ENCODE data around the gene ARL3. TPM values are rescaled to one million over a fixed set of nuclear protein-coding genes. Genes with fewer than 3 reads are reported as not detected.

Gene ARL3, protein sequence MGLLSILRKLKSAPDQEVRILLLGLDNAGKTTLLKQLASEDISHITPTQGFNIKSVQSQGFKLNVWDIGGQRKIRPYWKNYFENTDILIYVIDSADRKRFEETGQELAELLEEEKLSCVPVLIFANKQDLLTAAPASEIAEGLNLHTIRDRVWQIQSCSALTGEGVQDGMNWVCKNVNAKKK
- 1 to 10 TPM; 5.3 to 6.2 TPM for total RNA-seq

DNA sequence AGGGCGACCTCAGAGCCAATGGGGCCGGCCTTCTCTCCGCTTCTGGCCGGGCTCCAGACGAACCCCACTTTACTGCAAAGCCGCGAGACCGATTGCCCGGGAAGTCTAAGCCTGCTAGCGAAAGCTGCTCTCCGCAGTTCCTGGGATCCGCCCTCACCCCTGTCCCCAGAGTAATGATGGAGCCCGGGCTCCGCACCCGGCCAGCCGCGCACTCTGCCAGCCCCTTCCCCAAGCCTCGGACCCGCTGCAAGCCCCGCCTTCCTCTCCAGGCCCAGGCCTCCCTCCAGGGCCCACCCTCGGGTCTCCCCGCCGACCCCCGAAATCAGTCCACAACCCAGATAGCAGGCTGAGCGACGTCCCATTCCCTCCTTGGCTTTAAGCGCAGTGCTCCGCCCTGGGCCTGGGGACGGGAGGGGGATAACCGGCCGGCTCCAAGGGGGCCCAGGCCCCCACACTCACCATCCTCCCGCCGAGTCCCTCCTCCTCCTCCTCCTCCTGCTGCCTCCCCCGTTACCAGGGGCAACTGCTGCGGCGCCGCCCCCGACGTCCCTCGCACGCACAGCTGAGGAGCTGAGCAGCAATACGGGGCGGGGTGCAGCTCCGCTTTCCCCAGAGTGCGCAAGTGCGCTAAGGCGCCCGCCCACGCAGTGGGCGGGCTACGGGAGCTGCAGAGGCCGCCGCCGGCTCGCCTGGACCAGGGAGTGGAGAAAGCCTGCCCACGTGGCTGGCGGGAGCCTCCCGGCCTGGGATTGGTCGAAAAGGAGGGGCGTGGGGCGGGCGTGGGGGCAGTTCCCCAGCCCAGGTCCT lies at the start of gene ARL3:
TSS of gene ARL3 (minus strand) at position 584 of the 807 bp plus-strand sequence. CDS start at position 462, 122 bp downstream.
- DNase-seq (peak; percentile 99), ATAC-seq (peak; percentile 90)
- CTCF ChIA-PET: interaction anchor here (0.7 to 3.7 kb wide), 30 partner anchors 8 to 211 kb away, joined by 3 to 20 read pairs (median 4); partner anchors contain the start of gene TRIM8
- H3K4me1 Mint-ChIP-seq (ENCODE audit: low read depth): peaks cover 56% of the 10 kb centered on the region
- peak within 1 kb of the TSS; percentile 82 for H3K4me3 Mint-ChIP-seq
- intact Hi-C loops (cut with micrococcal nuclease): loop anchor here (5.0 kb wide), 2 partner anchors 37 to 67 kb away; no protein-coding TSS in a partner anchor
- TF ChIP-seq, protein P1, sequence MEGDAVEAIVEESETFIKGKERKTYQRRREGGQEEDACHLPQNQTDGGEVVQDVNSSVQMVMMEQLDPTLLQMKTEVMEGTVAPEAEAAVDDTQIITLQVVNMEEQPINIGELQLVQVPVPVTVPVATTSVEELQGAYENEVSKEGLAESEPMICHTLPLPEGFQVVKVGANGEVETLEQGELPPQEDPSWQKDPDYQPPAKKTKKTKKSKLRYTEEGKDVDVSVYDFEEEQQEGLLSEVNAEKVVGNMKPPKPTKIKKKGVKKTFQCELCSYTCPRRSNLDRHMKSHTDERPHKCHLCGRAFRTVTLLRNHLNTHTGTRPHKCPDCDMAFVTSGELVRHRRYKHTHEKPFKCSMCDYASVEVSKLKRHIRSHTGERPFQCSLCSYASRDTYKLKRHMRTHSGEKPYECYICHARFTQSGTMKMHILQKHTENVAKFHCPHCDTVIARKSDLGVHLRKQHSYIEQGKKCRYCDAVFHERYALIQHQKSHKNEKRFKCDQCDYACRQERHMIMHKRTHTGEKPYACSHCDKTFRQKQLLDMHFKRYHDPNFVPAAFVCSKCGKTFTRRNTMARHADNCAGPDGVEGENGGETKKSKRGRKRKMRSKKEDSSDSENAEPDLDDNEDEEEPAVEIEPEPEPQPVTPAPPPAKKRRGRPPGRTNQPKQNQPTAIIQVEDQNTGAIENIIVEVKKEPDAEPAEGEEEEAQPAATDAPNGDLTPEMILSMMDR (IDR thresholded peaks at IDR 0.05): peak; percentile 43
- POLR2A ChIA-PET: interaction anchor here (0.7 to 3.4 kb wide), 17 partner anchors 9 to 293 kb away, joined by 3 to 27 read pairs (median 3); partner anchors contain the start of genes CUEDC2, FBXL15, TRIM8 and WBP1L
- H3K27me3 Mint-ChIP-seq: no peaks in the 10 kb centered on the region
- H3K27ac Mint-ChIP-seq: peak within 1 kb of the TSS; percentile 93
- H3K36me3 Mint-ChIP-seq (ENCODE audit: low read depth): peaks cover 17% of the 10 kb centered on the region
- no peaks in the 10 kb centered on the region for H3K9me3 Mint-ChIP-seq

GRCh38 chr10:102763037-102763607 lies 48.9 kb upstream of the ARL3 start:
- Mint-ChIP-seq H3K27me3 (no peaks in the 10 kb centered on the region), H3K4me3 (no peak overlapping the region), H3K4me1 (ENCODE audit: low read depth) (peaks cover 42% of the 10 kb centered on the region), H3K9me3 (peaks cover 2% of the 10 kb centered on the region), H3K36me3 (ENCODE audit: low read depth) (peaks cover 19% of the 10 kb centered on the region), H3K27ac (no peak overlapping the region)
- ATAC-seq: no peak
- POLR2A ChIA-PET: interaction anchor here (0.7 to 2.9 kb wide), 4 partner anchors 11 to 137 kb away, joined by 3 to 8 read pairs (median 3); no protein-coding TSS in a partner anchor
- CTCF ChIA-PET: interaction anchor here (1.8 to 3.8 kb wide), 2 partner anchors 10 to 13 kb away, joined by 6 to 21 read pairs; no protein-coding TSS in a partner anchor
- DNase-seq: no peak
- intact Hi-C loops (cut with micrococcal nuclease): no loop called here
- TF ChIP-seq, protein P1 (IDR thresholded peaks at IDR 0.05): no peak

- DNase-seq (no peak), ATAC-seq (no peak)
- CTCF ChIA-PET: interaction anchor here (3.8 kb wide), 1 partner anchor 10 kb away, joined by 21 read pairs; no protein-coding TSS in a partner anchor
- Mint-ChIP-seq H3K27ac (no peak overlapping the region), H3K9me3 (peaks cover 2% of the 10 kb centered on the region), H3K4me1 (ENCODE audit: low read depth) (peaks cover 39% of the 10 kb centered on the region), H3K4me3 (no peak overlapping the region), H3K36me3 (ENCODE audit: low read depth) (peaks cover 19% of the 10 kb centered on the region), H3K27me3 (no peaks in the 10 kb centered on the region)
- POLR2A ChIA-PET: no interaction called here
- intact Hi-C loops (cut with micrococcal nuclease): no loop called here
- TF ChIP-seq, protein P1 (IDR thresholded peaks at IDR 0.05): no peak
Observed at GRCh38 chr10:102762401-102763015, 48.3 kb upstream of the ARL3 start.

DNA sequence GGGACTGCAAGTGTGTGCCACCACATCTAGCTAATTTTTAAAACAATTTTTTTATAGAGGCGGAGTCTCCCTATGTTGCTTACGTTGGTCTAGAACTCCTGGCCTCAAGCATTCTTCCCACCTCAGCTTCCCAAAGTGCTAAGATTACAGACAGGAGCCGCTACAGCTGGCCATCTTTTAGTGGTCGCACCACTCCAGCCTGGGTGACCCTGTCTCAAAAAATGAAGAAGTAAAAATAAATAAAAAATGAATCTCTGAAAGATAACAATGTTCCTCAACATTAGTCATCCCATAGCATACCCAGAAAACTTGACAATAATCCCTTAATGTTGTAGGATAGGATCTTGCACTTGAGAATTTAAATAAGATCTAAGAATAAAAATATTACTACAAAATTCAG lies 47.8 kb upstream of the ARL3 start:
- TF ChIP-seq, protein P1 (IDR thresholded peaks at IDR 0.05): no peak
- H3K4me3 Mint-ChIP-seq: no peak overlapping the region
- intact Hi-C loops (cut with micrococcal nuclease): no loop called here
- no peak for ATAC-seq
- H3K4me1 Mint-ChIP-seq (ENCODE audit: low read depth): peaks cover 39% of the 10 kb centered on the region
- H3K27ac Mint-ChIP-seq: no peak overlapping the region
- no peaks in the 10 kb centered on the region for H3K27me3 Mint-ChIP-seq
- POLR2A ChIA-PET: interaction anchor here (0.9 kb wide), 1 partner anchor 21 kb away, joined by 4 read pairs; no protein-coding TSS in a partner anchor
- DNase-seq: no peak
- peaks cover 23% of the 10 kb centered on the region for H3K36me3 Mint-ChIP-seq (ENCODE audit: low read depth)
- CTCF ChIA-PET: interaction anchor here (3.8 kb wide), 1 partner anchor 9 kb away, joined by 21 read pairs; no protein-coding TSS in a partner anchor
- H3K9me3 Mint-ChIP-seq: peaks cover 2% of the 10 kb centered on the region

Data from activated CD8-positive, alpha-beta T cell treated with anti-CD3 and anti-CD28 coated beads for 36 hours (primary cell).